GOT3 (cell line): ENCODE results near the gene SYF2.

Experiments used
- DNase-seq: peaks from one replicate; lab custom pipeline; 2025; ENCODE audit warnings: mixed read lengths; lab: John Stamatoyannopoulos, UW

The SYF2 gene

DNA sequence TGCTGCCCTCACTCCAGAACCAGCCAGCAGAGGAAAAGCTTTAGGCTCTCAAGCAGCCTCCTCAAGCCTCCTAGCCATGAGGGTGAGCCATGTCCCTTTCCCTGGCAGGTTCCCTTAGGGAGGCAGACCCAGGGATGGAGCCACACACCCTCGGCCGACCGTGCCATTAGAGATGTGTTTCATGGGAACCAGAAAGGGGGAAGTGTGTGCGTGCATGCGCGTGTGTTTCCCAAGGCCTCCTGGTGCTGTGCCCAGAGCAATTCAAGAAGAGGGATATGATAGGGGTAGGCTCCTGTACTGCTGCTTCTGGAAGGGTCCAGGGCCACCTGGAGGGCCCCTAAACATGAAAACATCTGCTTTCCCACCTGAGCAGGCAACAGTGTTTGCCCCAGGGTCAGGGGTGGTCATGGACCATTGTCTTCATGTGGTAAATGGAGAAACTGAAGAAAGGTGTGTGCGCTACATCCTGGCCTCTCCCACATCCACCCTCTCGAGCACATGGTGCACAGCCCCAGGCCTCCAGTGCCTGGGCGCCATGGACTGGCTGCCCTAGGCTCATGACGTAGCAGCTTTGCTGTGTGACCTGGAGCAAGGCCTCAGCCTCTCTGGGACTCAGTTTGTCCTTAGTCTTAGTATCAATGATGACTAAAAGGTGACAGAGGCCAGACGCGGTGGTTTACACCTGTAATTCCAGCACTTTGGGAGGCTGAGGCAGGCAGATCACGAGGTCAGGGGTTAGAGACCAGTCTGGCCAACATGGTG is 48.1 kb downstream of the SYF2 start:
- no peak for DNase-seq

DNA sequence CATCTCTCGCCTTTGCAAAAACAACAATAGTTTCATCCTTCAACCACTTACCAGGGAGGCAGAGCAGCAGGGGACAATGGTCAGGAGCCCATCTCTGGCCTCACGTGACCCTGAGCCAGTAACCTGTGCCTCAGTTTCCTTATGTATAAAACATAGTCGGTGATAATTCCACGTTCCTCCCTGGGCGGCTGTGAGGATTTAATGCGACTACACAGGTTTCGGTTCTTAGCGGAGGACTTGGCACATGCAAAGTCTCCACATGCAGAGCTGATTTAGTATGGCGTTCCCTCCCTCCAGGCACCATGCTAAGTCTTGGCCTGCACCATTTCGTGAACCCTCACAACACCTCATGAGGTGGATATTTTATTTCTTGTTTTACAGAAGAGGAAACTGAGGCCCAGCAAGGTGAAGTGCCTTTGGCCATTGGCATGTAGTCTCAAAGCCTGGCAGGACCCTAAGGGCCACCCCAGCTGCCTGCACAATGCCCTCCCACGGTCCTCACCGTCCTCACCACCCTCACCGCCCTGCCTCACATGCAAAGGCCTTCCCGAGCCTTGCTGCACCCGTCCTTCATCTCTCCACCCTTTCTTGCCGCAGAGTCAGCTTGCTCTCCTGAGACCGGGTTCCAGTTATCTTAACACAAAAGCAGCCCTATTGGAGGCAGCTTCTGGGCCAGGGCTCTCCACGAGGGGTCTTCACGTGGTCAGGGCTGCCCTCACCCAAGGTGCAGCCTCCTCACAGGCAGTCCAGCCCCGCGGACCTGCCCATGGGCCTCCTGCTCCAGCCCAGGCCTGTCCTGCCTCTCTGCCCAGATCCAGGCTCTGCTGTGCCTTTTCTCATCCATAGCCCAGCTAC is 48.9 kb downstream of the SYF2 start:
- no peak for DNase-seq

DNA sequence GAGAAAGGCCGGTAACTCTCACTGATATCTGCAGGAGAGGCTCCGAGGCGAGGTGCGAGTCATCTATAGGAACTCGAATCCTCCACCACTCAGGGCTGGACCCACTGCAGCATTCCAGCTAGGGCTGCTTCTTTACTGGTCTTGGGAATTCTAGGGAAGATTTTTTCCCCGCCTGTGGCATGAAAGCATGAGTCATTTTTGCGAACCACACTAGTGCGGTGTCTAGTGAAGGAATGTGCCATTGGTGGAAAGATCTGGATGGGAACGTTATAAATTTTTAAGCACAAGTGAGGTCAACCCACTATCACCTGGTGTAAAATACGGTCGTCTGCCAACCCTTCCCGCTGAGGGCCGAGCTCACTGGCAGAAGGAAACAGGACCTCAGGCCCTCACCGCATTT is 49.7 kb downstream of the SYF2 start:
- no peak for DNase-seq

DNA sequence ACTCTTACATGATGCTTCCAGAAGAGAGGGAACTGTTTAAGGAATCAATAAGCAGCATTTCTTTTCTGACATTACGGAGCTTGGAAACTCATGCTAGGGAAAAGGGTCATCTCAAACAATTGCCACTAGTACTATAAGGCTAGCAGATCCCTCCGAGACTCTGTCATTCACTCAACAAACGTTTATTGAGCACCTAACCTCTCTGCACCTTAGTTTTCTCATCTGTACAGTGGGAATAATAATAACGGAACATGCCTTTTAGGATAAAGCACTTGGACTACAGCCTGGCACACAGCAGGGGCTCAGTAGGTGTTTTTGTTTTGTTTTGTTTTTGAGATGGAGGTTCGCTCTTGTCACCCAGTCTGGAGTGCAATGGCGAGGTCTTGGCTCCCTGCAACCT is 51.3 kb downstream of the SYF2 start:
- no peak for DNase-seq

DNA sequence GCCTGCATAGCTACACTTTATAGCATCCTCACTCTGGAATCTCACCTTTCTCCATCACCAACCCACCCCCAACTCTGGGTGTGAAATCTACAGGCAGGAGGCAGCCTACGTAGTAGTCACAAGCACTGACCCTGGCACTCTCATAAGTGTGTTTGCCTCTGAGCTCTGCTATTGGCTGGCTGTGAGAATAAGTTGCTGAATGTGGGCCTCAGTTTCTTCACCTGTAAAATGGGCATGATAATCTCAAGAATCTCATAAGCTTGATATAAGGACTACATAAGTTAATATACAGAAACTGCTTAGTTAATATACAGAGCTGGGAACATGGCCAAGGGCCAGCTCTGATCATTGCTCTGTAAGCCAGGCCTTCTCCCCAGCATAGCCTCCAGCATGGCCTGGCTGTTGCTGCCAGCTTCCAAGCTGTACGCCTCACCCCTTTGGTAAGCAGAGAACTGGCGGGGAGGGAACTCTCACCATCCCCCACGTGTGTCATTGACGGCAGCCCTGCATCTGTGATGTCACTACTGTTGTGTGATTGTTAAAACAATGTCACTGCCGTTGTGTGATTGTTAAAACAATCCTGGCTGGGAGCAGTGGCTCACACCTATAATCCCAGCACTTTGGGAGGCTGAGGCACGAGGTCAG is 53.3 kb downstream of the SYF2 start:
- DNase-seq = no peak

DNA sequence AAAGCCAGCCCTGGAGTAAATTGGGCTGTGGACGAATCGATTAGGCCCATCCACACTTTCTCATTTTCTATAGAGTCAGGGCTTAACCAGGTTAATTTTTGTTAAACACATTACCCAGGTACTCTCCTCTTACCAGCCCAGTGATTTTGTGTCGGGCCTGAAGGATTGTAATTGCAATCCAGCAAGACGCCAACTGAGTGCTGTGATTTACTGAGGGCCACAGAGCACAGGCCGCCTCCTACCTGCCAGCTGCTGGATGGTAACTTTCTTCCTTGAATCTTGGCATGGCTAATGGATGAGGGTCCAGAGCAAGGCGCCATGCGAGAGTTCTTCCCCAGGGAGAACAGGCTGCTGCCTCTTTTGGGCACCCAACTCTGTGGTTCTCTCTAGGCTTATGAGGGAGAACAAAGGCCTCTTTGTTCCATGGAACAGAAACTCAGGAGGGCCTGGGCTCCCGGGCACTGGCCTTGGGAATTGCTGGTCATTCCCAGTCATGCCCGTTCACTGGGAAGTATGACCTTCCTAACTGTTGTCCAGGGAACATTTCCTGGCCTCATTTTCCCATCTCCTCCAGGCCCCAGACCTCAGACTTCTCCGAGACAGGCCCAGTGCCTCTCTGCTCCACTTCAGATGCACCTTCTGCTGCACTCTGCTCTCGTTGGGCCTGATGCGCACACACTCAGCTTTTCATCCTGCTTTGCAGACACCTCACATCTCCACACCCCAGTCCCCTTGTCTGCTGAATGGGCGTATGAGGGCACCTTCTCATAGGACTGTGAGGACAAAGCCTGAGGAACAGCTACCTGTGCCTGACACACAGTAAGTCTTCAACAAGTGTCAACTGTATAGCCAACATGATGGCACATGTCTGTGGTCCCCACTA is 57.3 kb downstream of the SYF2 start:
- DNase-seq = no peak

DNA sequence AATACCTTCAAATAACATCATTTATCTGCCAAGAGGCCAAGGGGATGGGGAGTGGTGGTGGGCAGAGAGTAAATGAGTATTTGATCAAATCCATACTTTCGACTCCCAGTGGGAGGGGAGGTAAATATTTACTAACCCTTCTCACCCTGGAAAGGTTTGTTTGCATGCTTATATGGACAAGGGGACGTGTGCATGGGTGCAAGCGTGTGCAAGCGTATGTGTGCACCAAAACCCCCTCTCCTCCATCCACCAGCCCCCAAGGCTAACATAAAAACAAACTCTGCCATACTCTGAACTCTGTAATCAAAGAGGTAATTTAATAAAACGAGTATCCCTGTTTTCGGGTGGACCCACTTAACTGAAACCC is 58.0 kb downstream of the SYF2 start:
- no peak for DNase-seq

DNA sequence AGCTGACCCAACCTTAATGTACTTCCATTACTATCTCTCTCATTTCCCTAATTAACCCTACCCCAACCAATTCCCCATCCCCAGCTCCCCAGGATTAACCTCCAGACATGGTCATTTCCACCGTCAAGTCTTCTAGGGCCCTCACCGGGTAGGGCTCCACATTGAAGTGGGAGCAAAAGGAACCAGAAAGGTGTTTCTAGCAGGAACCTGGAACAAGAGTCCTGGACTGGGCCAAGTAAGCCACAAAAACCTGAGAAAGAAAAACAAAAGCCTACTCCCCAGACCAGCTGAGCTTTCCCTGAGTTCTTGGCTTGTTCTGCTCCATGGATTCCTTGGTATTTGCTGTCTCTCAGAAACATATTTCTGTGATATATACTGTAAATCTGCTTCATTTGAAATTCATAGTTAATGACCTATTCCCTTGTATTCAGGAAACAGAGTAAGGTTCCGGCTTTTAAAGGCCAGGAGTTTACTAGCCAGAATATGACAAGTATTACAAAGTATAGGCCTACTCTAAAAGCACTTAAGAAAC is 58.4 kb downstream of the SYF2 start:
- no peak for DNase-seq
